Measurements from ENCODE around the gene PARP6. TPM values are rescaled to one million over a fixed set of nuclear protein-coding genes. Genes with fewer than 3 reads are reported as not detected.

PARP6 gene
- polyA plus RNA-seq, 1 of the 3 experiments (the other 2 are of a cell fraction), result 57.7 TPM

DNA sequence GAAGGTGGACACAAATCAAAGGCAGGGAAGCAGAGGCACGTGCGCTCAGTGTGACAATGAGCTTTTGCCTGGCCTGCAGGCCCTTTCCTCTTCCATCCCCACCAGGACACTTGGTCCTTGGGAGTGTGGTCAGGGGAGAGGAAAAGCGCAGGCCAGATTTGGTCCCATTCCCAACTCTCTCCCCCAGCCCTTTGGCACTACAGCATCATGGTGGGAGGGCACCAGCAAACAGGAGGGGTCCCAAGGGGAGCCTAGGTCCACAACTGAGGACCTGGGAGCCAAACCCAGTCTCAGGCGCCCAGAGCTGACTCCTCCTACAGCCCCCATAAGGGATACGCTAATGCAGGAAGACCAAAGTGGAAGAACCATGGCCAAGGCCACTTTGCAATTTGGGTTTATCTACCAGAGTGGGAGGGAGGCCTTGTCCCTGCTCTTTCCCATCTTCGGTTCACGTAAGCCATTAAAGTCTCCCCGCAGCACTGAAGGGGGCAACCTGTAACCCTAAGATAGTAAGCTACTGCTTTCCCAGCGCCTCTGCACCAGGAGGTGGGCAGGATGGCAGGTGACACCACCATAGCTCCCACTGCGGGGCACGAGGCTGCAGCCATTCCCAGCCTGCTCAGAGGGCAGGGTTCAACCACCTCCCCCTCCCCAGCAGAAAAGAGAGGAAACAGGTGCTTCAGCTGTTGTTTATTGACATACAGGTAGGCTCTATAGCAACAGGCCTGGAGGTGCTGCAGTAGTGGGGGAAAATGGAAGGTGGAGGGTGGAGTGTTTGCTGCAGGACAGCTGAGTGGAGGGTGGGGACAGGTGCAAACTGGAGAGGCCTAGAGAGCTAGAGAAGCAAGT lies 73.8 kb downstream of the PARP6 start:
- TF ChIP-seq, protein P1, sequence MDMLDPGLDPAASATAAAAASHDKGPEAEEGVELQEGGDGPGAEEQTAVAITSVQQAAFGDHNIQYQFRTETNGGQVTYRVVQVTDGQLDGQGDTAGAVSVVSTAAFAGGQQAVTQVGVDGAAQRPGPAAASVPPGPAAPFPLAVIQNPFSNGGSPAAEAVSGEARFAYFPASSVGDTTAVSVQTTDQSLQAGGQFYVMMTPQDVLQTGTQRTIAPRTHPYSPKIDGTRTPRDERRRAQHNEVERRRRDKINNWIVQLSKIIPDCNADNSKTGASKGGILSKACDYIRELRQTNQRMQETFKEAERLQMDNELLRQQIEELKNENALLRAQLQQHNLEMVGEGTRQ (IDR thresholded peaks at IDR 0.05; ENCODE audit: borderline replicate concordance, low read depth, low read length), result no peak
- TF ChIP-seq TAF1 (IDR thresholded peaks at IDR 0.05; ENCODE audit: borderline replicate concordance, low read depth, low read length), result no peak
- no peak for TF ChIP-seq ELF1 (IDR thresholded peaks at IDR 0.05)
- no peak for TF ChIP-seq SIN3A (IDR thresholded peaks at IDR 0.05; ENCODE audit: borderline replicate concordance, low read depth, low read length)
- TF ChIP-seq NFIC (IDR thresholded peaks at IDR 0.05; ENCODE audit: borderline replicate concordance), result no peak
- TF ChIP-seq, protein P2, sequence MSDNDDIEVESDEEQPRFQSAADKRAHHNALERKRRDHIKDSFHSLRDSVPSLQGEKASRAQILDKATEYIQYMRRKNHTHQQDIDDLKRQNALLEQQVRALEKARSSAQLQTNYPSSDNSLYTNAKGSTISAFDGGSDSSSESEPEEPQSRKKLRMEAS (IDR thresholded peaks at IDR 0.05; ENCODE audit: low read depth), result no peak
- TF ChIP-seq MXI1 (IDR thresholded peaks at IDR 0.05; ENCODE audit: low read depth, low read length), result no peak
- no peak for TF ChIP-seq NRF1 (IDR thresholded peaks at IDR 0.05; ENCODE audit: low read depth, low read length)
- TF ChIP-seq RCOR1 (IDR thresholded peaks at IDR 0.05; ENCODE audit: low read length), result no peak
- no peak; the same call in 1 of the 2 replicates for TF ChIP-seq POLR2AphosphoS5 (IDR thresholded peaks at IDR 0.05; ENCODE audit: low read depth, low read length)
- no peak for TF ChIP-seq JUND (IDR thresholded peaks at IDR 0.05)
- TF ChIP-seq FOXJ3 (CRISPR knock-in tag; IDR thresholded peaks at IDR 0.05), result no peak
- TF ChIP-seq TCF12 (IDR thresholded peaks at IDR 0.05), result no peak
- no peak for TF ChIP-seq FOSL2 (IDR thresholded peaks at IDR 0.05; ENCODE audit: borderline replicate concordance, low read depth)
- TF ChIP-seq, protein P3, sequence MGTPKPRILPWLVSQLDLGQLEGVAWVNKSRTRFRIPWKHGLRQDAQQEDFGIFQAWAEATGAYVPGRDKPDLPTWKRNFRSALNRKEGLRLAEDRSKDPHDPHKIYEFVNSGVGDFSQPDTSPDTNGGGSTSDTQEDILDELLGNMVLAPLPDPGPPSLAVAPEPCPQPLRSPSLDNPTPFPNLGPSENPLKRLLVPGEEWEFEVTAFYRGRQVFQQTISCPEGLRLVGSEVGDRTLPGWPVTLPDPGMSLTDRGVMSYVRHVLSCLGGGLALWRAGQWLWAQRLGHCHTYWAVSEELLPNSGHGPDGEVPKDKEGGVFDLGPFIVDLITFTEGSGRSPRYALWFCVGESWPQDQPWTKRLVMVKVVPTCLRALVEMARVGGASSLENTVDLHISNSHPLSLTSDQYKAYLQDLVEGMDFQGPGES (IDR thresholded peaks at IDR 0.05; ENCODE audit: low read depth, low read length), result no peak
- TF ChIP-seq, protein P4, sequence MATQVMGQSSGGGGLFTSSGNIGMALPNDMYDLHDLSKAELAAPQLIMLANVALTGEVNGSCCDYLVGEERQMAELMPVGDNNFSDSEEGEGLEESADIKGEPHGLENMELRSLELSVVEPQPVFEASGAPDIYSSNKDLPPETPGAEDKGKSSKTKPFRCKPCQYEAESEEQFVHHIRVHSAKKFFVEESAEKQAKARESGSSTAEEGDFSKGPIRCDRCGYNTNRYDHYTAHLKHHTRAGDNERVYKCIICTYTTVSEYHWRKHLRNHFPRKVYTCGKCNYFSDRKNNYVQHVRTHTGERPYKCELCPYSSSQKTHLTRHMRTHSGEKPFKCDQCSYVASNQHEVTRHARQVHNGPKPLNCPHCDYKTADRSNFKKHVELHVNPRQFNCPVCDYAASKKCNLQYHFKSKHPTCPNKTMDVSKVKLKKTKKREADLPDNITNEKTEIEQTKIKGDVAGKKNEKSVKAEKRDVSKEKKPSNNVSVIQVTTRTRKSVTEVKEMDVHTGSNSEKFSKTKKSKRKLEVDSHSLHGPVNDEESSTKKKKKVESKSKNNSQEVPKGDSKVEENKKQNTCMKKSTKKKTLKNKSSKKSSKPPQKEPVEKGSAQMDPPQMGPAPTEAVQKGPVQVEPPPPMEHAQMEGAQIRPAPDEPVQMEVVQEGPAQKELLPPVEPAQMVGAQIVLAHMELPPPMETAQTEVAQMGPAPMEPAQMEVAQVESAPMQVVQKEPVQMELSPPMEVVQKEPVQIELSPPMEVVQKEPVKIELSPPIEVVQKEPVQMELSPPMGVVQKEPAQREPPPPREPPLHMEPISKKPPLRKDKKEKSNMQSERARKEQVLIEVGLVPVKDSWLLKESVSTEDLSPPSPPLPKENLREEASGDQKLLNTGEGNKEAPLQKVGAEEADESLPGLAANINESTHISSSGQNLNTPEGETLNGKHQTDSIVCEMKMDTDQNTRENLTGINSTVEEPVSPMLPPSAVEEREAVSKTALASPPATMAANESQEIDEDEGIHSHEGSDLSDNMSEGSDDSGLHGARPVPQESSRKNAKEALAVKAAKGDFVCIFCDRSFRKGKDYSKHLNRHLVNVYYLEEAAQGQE (IDR thresholded peaks at IDR 0.05; ENCODE audit: low read depth, low read length), result no peak
- H3K4me1 ChIP-seq (ENCODE audit: control insufficient read depth in 1 of 2, insufficient read depth in 2 of 2, low read depth in 1 of 2, low read length in 1 of 2), result peaks cover 14 to 22% of the 10 kb centered on the region in 2 experiments; a peak in 3 of 4 replicates
- H3K27me3 ChIP-seq (ENCODE audit: insufficient read depth), result no peaks in the 10 kb centered on the region
- ChIA-PET POLR2A (interaction anchor here (3.7 kb wide), 1 partner anchor 32 kb away, joined by 17 read pairs; the partner anchor contains the start of gene PKM), CTCF (interaction anchor here (0.6 to 5.5 kb wide), 10 partner anchors 9 to 397 kb away, joined by 3 to 35 read pairs (median 4); partner anchors contain the start of gene PKM)
- peaks cover 57% of the 10 kb centered on the region for H4K20me1 ChIP-seq (ENCODE audit: insufficient read depth)
- no peak overlapping the region for H3K9ac ChIP-seq
- DNase-seq, result no peak
- H3K4me3 ChIP-seq (ENCODE audit: low read depth in 2 of 2, low read length in 1 of 2), result no peak overlapping the region; a peak in 1 of 4 replicates
- H3K27ac ChIP-seq (ENCODE audit: low read depth in 2 of 2, low read length in 1 of 2), result no peak overlapping the region
- H3K4me2 ChIP-seq, result no peak overlapping the region
- H3F3A ChIP-seq (replicated peaks; ENCODE audit: insufficient read depth), result peaks cover 69% of the 10 kb centered on the region
- H3K36me3 ChIP-seq (replicated peaks in 1 of 2; ENCODE audit: control insufficient read depth in 1 of 2, insufficient read depth in 2 of 2, low read length in 1 of 2), result peaks cover 53 to 54% of the 10 kb centered on the region in 2 experiments
- H3K9me3 ChIP-seq, result no peaks in the 10 kb centered on the region
- H3K9me2 ChIP-seq, result no peaks in the 10 kb centered on the region
- H3K79me2 ChIP-seq (ENCODE audit: insufficient read depth), result peaks cover 13% of the 10 kb centered on the region
- whole genome bisulfite sequencing (ENCODE audit: low lambda C conversion rate), result 85% methylated on average over 8 of the region's 11 CpGs
- H2AFZ ChIP-seq (ENCODE audit: low read depth), result no peak overlapping the region

All from SK-N-SH (cell line).